ENCODE measurements around the gene STARD3. TPM values are rescaled to one million over a fixed set of nuclear protein-coding genes. Genes with fewer than 3 reads are reported as not detected.

STARD3 gene
- total and polyA plus RNA-seq, 12 donors: 38.6 to 220 (median 93.6) TPM

DNA sequence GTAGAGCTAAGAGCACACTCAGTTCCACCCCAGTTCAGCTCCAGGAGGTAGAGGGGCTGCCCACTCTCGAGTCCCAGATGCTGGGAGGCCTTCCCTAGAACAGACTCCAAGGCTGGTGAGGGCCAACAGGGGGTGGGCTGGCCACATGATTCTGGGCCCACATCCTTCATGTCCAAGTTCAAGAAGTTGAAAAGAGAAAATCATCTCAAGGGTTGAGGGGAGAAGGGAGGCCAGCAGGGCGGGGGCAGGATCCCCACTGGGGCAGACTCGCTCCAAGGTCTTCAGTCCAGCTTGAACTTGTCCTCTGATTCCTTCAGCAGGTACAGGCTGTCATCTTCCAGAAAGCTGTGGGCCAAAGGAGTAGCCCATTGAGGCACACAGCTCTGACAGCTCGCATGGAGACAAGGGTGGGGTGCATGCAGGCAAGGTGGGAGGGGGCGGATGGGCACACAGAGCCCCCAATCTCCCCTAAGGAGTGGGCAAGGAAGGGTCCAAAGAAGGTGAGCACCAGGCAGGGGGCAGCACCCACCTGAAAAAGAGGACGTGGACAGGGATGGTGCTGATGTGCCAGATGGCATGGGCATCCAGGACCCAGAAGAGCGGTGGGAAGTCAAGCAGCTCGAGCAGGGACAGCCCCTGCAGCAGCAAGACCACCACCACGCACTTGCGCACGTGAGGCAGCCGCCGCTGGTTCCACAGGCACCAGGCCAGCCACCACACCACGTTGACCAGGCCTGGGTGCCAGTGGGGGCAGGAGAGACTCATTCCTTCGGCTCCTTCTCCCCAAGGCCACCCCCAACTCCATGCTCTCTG, 35.8 kb downstream of the STARD3 start:
- WGBS, 4 donors: 73 to 79% (median 75%) methylated on average over 12 to 15 of the region's 15 CpGs
- intact Hi-C loops (cut with DNase I): no loop called here
- H3K4me1 ChIP-seq (replicated peaks in 1 of 2): peaks cover 10 to 12% of the 10 kb centered on the region in 2 donors

DNA sequence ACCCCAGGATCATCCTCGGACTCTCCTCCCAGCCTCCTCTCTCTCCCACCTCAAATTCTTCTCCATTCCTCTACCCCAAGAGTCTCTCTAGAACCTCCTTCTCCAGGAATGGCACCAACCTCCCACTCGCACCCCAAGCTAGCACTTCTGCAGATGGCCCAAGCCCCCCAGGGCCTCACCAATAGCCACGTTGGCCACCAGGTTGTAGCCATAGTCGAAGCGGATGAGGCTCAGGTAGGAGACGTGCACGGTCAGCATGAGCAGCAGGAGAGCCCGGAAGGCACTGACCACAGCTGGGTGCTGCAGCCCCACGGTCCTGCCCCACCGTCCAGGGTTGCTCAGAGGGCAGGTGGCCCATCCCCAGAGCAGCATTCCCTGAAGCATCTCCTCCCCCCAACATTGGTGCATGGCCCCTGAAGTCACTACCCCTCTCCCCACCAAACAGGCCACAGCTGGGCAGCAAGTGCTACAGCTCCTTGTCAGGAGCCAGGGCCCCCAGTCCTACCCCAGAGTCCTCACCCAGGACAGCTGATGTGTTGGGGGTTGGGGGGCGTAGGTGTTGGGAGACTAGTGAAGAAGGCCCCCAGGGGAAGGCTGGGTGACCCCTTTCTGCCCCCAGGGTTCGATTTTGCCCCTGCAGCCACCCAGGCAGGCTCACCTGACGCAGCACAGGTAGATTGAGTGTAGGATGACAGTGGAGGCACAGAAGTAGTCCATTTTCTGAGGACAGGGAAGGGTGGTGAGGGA, 36.6 kb downstream of the STARD3 start:
- no peak for TF ChIP-seq POLR2A (IDR thresholded peaks at IDR 0.05)
- TF ChIP-seq, protein P1, sequence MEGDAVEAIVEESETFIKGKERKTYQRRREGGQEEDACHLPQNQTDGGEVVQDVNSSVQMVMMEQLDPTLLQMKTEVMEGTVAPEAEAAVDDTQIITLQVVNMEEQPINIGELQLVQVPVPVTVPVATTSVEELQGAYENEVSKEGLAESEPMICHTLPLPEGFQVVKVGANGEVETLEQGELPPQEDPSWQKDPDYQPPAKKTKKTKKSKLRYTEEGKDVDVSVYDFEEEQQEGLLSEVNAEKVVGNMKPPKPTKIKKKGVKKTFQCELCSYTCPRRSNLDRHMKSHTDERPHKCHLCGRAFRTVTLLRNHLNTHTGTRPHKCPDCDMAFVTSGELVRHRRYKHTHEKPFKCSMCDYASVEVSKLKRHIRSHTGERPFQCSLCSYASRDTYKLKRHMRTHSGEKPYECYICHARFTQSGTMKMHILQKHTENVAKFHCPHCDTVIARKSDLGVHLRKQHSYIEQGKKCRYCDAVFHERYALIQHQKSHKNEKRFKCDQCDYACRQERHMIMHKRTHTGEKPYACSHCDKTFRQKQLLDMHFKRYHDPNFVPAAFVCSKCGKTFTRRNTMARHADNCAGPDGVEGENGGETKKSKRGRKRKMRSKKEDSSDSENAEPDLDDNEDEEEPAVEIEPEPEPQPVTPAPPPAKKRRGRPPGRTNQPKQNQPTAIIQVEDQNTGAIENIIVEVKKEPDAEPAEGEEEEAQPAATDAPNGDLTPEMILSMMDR (IDR thresholded peaks at IDR 0.05): no peak
- Histone ChIP-seq H3K36me3 (replicated peaks in 1 of 2) (no peaks in the 10 kb centered on the region), H3K9me3 (replicated peaks in 1 of 3) (no peaks in the 10 kb centered on the region), H3K4me3 (no peak overlapping the region), H3K4me1 (replicated peaks in 1 of 2) (peaks cover 2 to 6% of the 10 kb centered on the region in 2 donors), H3K27me3 (peaks cover 23% of the 10 kb centered on the region), H3K27ac (no peak overlapping the region)
- WGBS, 4 donors: 59 to 84% (median 74%) methylated on average over 6 to 13 of the region's 13 CpGs
- peak in 1 of 7 donors; percentile 63 for DNase-seq
- intact Hi-C loops (cut with DNase I): no loop called here

More for the DNA sequence above, 35.8 kb downstream of the STARD3 start:
- DNase-seq: peak in 1 of 7 donors; percentile 65
- no peak overlapping the region for H3K27ac ChIP-seq
- no peak for TF ChIP-seq POLR2A (IDR thresholded peaks at IDR 0.05)
- TF ChIP-seq, protein P1 (IDR thresholded peaks at IDR 0.05): peak in 1 of 6 experiments; percentile 14
- H3K36me3 ChIP-seq (replicated peaks in 1 of 2): no peaks in the 10 kb centered on the region
- H3K4me3 ChIP-seq: no peak overlapping the region
- H3K27me3 ChIP-seq: peaks cover 23% of the 10 kb centered on the region
- no peaks in the 10 kb centered on the region for H3K9me3 ChIP-seq (replicated peaks in 1 of 3)

DNA sequence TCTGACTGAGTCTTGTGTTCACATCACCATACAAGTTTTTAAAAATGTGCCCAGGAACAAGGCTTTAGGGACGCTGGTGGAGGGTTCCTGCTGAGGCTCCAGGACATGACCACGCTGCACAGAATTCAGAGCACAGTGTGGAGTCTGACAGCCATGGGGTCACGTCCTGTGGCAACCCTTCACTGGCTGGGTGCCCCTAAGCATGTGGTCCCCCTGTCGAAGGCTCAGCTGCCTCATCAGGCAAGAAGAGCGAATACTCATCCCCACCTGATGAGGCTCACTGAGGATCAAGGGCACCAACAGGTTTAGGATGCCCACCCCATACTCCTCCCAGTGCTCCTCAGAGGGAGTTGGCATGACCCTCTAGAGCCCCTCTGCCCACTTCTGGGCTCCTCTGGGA, 37.2 kb downstream of the STARD3 start:
- Histone ChIP-seq H3K9me3 (replicated peaks in 1 of 3) (no peaks in the 10 kb centered on the region), H3K27me3 (peaks cover 18% of the 10 kb centered on the region), H3K4me1 (replicated peaks in 1 of 2) (peaks cover 0 to 5% of the 10 kb centered on the region in 2 donors), H3K36me3 (replicated peaks in 1 of 2) (no peaks in the 10 kb centered on the region), H3K4me3 (no peak overlapping the region), H3K27ac (no peak overlapping the region)
- WGBS, 4 donors: 82 to 94% (median 87%) methylated on average over 5 of the region's 5 CpGs
- no peak for TF ChIP-seq POLR2A (IDR thresholded peaks at IDR 0.05)
- TF ChIP-seq, protein P1 (IDR thresholded peaks at IDR 0.05): no peak
- intact Hi-C loops (cut with DNase I): no loop called here
- peak in 1 of 7 donors; percentile 57 for DNase-seq

DNA sequence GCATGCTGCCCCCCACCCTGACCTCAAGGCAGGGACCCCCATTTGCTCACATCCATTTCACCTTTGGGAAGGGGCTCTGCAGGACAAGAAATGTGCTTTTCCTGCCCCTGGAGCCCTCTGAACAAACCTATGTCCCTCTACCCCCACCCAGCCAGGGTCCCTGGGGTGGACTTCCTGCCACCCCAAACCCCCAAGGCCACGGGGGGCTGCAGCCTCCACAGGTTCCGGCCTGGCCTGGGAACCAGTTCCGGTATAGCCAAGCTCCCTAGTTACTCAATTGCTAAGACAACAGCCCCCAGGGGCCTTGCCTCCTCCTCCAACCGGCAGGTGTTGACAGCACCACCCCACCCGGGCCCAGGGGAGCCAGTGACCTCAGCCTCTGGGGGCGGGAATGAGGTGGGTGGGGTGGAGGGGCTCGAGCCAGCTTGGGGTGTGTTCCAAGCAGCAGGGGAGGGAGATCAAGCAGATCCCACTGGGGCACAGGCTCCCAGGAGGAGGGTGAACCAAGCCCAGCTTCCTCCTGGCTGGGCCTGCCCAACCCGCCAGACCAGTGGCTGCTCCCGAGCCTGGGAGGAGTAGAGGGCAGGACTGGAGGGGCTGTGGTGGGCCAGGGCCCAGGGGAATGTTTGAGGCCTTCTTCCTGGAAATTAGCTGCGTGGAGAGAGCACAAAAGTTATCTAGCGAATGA, 37.9 kb downstream of the STARD3 start:
- Histone ChIP-seq H3K9me3 (replicated peaks in 1 of 3) (no peaks in the 10 kb centered on the region), H3K36me3 (replicated peaks in 1 of 2) (no peaks in the 10 kb centered on the region), H3K27ac (no peak overlapping the region), H3K4me1 (replicated peaks in 1 of 2) (peaks cover 0 to 5% of the 10 kb centered on the region in 2 donors), H3K4me3 (no peak overlapping the region), H3K27me3 (peaks cover 13% of the 10 kb centered on the region)
- TF ChIP-seq, protein P1 (IDR thresholded peaks at IDR 0.05): no peak
- TF ChIP-seq POLR2A (IDR thresholded peaks at IDR 0.05): no peak
- 57 to 64% (median 57%) methylated on average over 3 to 11 of the region's 11 CpGs for WGBS, 4 donors
- intact Hi-C loops (cut with DNase I): no loop called here
- DNase-seq: peak in 2 of 7 donors; percentile 16 to 67
